Astrocyte (in vitro differentiated cells and primary cell): ENCODE data around the gene HAND1. TPM values are rescaled to one million over a fixed set of nuclear protein-coding genes. Genes with fewer than 3 reads are reported as not detected.

Experiments
- DNase-seq: peaks from one replicate; pipeline ENCODE4 v3.0.0-alpha.2; 2010; ENCODE audit warnings: low read depth
- FAIRE-seq: peaks from 2 replicates; lab custom pipeline; 2011; peaks lifted over from hg19 to GRCh38; lab: Jason Lieb, UNC
- H2AFZ ChIP-seq: 2 replicates; pipeline ENCODE4 v1.6.0; 2012; ENCODE audit warnings: low read depth, low read length, inconsistent platforms
- H3K27ac ChIP-seq: 2 replicates; pipeline ENCODE4 v1.5.1; 2011; ENCODE audit warnings: low read depth, low read length, inconsistent platforms
- H3K27me3 ChIP-seq: 2 replicates; pipeline ENCODE4 v1.6.0; 2011; ENCODE audit warnings: low read length, inconsistent platforms; ENCODE audit not compliant: insufficient read depth
- H3K36me3 ChIP-seq: 2 replicates; pipeline ENCODE4 v1.5.1; 2011; ENCODE audit warnings: low read length, inconsistent platforms; ENCODE audit not compliant: insufficient read depth
- H3K4me1 ChIP-seq: 2 replicates; pipeline ENCODE4 v1.5.1; 2011; ENCODE audit warnings: low read length, inconsistent platforms; ENCODE audit not compliant: insufficient read depth
- H3K4me2 ChIP-seq: 2 replicates; pipeline ENCODE4 v1.6.0; 2012; ENCODE audit warnings: low read length, inconsistent platforms
- H3K4me3 ChIP-seq: 2 replicates; pipeline ENCODE4 v1.5.1; 2011; ENCODE audit warnings: low read depth, mild to moderate bottlenecking, low read length, inconsistent platforms; ENCODE audit not compliant: insufficient read depth
- H3K79me2 ChIP-seq: 2 replicates; pipeline ENCODE4 v1.6.0; 2012; ENCODE audit warnings: mild to moderate bottlenecking, low read length, inconsistent platforms; ENCODE audit not compliant: insufficient read depth
- H3K9ac ChIP-seq: 2 replicates; pipeline ENCODE4 v1.6.0; 2012; ENCODE audit warnings: mild to moderate bottlenecking, low read length, inconsistent platforms
- H3K9me3 ChIP-seq: 2 replicates; pipeline ENCODE4 v1.5.1; 2012; ENCODE audit warnings: low read depth, mild to moderate bottlenecking, low read length, inconsistent platforms; ENCODE audit not compliant: insufficient read depth
- H4K20me1 ChIP-seq: 2 replicates; pipeline ENCODE4 v1.6.0; 2012; ENCODE audit warnings: low read length, inconsistent platforms; ENCODE audit not compliant: insufficient read depth
- H3K27ac Mint-ChIP-seq: one replicate; pipeline ENCODE4 v1.8.0; 2021; ENCODE audit warnings: mild to moderate bottlenecking, mixed read lengths; ENCODE audit not compliant: unreplicated experiment
- H3K27me3 Mint-ChIP-seq: one replicate; pipeline ENCODE4 v1.8.0; 2021; ENCODE audit warnings: low read depth, mixed read lengths; ENCODE audit not compliant: unreplicated experiment
- H3K36me3 Mint-ChIP-seq: one replicate; pipeline ENCODE4 v1.8.0; 2021; ENCODE audit warnings: low read depth, mixed read lengths; ENCODE audit not compliant: unreplicated experiment
- H3K4me1 Mint-ChIP-seq: one replicate; pipeline ENCODE4 v1.8.0; 2021; ENCODE audit warnings: low read depth, mixed read lengths; ENCODE audit not compliant: unreplicated experiment
- H3K4me3 Mint-ChIP-seq: one replicate; pipeline ENCODE4 v1.8.0; 2021; ENCODE audit warnings: mild to moderate bottlenecking, moderate library complexity, mixed read lengths; ENCODE audit not compliant: unreplicated experiment
- H3K9me3 Mint-ChIP-seq: one replicate; pipeline ENCODE4 v1.8.0; 2021; ENCODE audit warnings: mild to moderate bottlenecking, mixed read lengths; ENCODE audit not compliant: unreplicated experiment
- EZH2 ChIP-seq: IDR thresholded peaks from 2 replicates; pipeline ENCODE4 v1.6.1; 2012; ENCODE audit warnings: mild to moderate bottlenecking, low read length, inconsistent platforms; ENCODE audit not compliant: insufficient read depth
- total RNA-seq: library from RNA; stranded (reverse); gene quantifications from 2 replicates; pipeline ENCODE4 v1.2.1, GENCODE V29; 2021
- TF ChIP-seq, protein P1 (sequence below): IDR thresholded peaks from 2 replicates; pipeline ENCODE4 v1.5.1; 2011; ENCODE audit warnings: low read depth, mild to moderate bottlenecking, inconsistent platforms, low read length, moderate library complexity; ENCODE audit not compliant: insufficient read depth

The HAND1 gene
- total RNA-seq, 1 donor from 2014 or later = not detected

DNA sequence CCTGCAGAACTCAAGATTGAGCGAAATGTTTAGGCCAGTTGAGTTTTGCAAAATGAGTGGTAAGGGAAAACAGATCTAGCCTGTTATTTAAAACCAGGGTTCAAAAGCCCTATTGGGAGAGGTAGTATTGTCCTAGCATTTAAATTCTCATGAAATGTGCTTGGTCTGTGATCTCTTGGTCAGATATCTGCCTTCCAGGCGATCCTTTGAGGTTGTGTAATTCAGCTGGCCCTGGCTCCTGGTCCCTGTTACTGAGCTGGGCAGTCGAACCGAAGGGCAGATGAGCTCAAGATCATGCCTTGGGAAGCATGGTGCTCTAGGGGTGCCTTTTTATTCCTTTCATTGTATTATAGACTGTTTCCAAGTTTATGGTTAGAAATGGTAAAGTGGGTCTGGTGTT lies 17.9 kb downstream of the HAND1 start:
- Histone ChIP-seq H3K36me3 (peaks cover 11% of the 10 kb centered on the region), H2AFZ (no peak overlapping the region), H3K9me3 (no peaks in the 10 kb centered on the region), H3K27me3 (no peaks in the 10 kb centered on the region), H3K4me3 (no peak overlapping the region), H3K79me2 (no peaks in the 10 kb centered on the region), H3K27ac (no peak overlapping the region), H3K4me2 (no peak overlapping the region), H3K9ac (no peak overlapping the region), H3K4me1 (no peaks in the 10 kb centered on the region), H4K20me1 (no peaks in the 10 kb centered on the region)
- Mint-ChIP-seq H3K27me3 (peaks cover 6% of the 10 kb centered on the region), H3K36me3 (peaks cover 18% of the 10 kb centered on the region), H3K4me1 (no peaks in the 10 kb centered on the region), H3K4me3 (no peak overlapping the region), H3K27ac (no peak overlapping the region), H3K9me3 (no peaks in the 10 kb centered on the region)
- FAIRE-seq (no peak), DNase-seq (no peak)
- TF ChIP-seq, protein P1, sequence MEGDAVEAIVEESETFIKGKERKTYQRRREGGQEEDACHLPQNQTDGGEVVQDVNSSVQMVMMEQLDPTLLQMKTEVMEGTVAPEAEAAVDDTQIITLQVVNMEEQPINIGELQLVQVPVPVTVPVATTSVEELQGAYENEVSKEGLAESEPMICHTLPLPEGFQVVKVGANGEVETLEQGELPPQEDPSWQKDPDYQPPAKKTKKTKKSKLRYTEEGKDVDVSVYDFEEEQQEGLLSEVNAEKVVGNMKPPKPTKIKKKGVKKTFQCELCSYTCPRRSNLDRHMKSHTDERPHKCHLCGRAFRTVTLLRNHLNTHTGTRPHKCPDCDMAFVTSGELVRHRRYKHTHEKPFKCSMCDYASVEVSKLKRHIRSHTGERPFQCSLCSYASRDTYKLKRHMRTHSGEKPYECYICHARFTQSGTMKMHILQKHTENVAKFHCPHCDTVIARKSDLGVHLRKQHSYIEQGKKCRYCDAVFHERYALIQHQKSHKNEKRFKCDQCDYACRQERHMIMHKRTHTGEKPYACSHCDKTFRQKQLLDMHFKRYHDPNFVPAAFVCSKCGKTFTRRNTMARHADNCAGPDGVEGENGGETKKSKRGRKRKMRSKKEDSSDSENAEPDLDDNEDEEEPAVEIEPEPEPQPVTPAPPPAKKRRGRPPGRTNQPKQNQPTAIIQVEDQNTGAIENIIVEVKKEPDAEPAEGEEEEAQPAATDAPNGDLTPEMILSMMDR = no peak
- no peak for TF ChIP-seq EZH2

DNA sequence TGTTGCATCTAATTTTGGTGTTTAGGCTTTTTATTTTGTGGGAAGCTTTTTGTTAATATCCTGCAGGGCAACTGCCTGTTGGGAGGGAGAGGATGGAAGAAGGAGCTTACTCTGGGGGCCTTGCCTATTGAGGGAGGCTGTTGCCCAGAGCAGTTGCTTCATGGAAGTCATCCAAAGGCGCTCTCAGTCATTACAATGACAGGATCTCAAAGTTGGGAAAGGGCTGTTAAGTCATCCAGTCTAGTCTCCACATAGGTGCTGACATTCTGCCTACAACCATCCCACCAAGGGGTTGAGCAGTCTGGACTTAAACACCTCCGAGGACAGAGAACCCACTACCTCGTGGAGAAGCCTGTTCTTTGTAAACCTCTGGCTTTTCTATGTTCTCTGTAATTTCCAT lies 19.0 kb downstream of the HAND1 start:
- H3K27ac ChIP-seq = no peak overlapping the region
- H3K36me3 ChIP-seq = peaks cover 11% of the 10 kb centered on the region
- H2AFZ ChIP-seq = no peak overlapping the region
- H4K20me1 ChIP-seq = peaks cover 3% of the 10 kb centered on the region
- Mint-ChIP-seq H3K9me3 (no peaks in the 10 kb centered on the region), H3K27me3 (no peaks in the 10 kb centered on the region), H3K27ac (no peak overlapping the region), H3K36me3 (peaks cover 23% of the 10 kb centered on the region), H3K4me3 (no peak overlapping the region), H3K4me1 (no peaks in the 10 kb centered on the region)
- H3K4me1 ChIP-seq = no peaks in the 10 kb centered on the region
- TF ChIP-seq, protein P1 = no peak
- TF ChIP-seq EZH2 = no peak
- H3K27me3 ChIP-seq = no peaks in the 10 kb centered on the region
- DNase-seq = no peak
- H3K79me2 ChIP-seq = no peaks in the 10 kb centered on the region
- FAIRE-seq = no peak
- no peak overlapping the region for H3K4me2 ChIP-seq
- no peak overlapping the region for H3K9ac ChIP-seq
- no peaks in the 10 kb centered on the region for H3K9me3 ChIP-seq
- no peak overlapping the region for H3K4me3 ChIP-seq

DNA sequence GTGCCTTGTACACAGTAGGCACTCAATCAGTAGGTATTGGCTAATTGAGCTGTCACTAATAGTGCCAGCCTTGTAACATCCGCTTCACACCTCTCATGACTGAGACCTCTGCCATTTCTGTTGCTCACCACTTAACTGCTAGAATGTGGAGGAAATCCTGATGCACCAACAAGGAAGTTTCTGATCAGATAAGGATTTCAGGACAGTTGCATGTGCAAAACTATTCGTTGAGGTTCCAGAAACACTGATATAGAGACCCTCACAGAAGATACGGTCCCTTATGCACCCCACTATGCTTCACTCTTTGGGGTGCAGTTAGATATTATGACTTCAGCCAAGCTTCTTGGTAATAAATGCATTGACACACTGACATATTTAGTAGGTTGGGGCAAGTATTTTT lies 21.5 kb downstream of the HAND1 start:
- no peak for DNase-seq
- Histone ChIP-seq H3K9me3 (no peaks in the 10 kb centered on the region), H3K9ac (no peak overlapping the region), H4K20me1 (peaks cover 6% of the 10 kb centered on the region), H3K4me3 (no peak overlapping the region), H3K4me2 (no peak overlapping the region), H2AFZ (no peak overlapping the region), H3K4me1 (no peaks in the 10 kb centered on the region), H3K79me2 (no peaks in the 10 kb centered on the region), H3K27ac (no peak overlapping the region), H3K27me3 (no peaks in the 10 kb centered on the region), H3K36me3 (peaks cover 25% of the 10 kb centered on the region)
- H3K9me3 Mint-ChIP-seq = no peaks in the 10 kb centered on the region
- no peak overlapping the region for H3K4me3 Mint-ChIP-seq
- H3K27me3 Mint-ChIP-seq = no peaks in the 10 kb centered on the region
- H3K4me1 Mint-ChIP-seq = no peaks in the 10 kb centered on the region
- no peak for FAIRE-seq
- peaks cover 22% of the 10 kb centered on the region for H3K36me3 Mint-ChIP-seq
- TF ChIP-seq, protein P1 = no peak
- no peak for TF ChIP-seq EZH2
- H3K27ac Mint-ChIP-seq = no peak overlapping the region
